HG02763 (cell line): ENCODE measurements around the gene RNF212.
"Not testable (repeated sequence)": the region's sequence is repeated elsewhere in the genome, so short reads cannot be mapped to it uniquely, and the experiment has no call there.

Experiments
- ATAC-seq: cut with Tn5 transposase; IDR thresholded peaks from one replicate; pipeline ENCODE4 v1.9.1; 2021; ENCODE audit warnings: mild to moderate bottlenecking, moderate library complexity; ENCODE audit not compliant: unreplicated experiment

The RNF212 gene

DNA sequence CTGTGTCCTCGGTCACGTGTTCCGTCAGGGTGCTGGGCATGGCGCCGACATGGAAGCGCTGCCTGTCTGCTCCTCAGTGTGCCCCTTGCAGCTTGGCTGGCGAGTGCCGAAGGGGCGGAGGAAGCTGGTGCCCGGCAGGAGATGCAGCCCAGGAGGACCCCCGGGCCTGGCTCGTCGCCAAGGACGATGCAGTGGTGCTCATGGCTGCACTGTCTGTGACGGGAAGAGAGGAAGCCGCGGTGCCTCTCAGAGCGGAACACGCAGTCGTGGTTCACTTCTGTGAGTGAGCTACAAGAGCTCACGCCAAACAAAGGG is 63.8 kb downstream of the RNF212 start:
- ATAC-seq = no peak

DNA sequence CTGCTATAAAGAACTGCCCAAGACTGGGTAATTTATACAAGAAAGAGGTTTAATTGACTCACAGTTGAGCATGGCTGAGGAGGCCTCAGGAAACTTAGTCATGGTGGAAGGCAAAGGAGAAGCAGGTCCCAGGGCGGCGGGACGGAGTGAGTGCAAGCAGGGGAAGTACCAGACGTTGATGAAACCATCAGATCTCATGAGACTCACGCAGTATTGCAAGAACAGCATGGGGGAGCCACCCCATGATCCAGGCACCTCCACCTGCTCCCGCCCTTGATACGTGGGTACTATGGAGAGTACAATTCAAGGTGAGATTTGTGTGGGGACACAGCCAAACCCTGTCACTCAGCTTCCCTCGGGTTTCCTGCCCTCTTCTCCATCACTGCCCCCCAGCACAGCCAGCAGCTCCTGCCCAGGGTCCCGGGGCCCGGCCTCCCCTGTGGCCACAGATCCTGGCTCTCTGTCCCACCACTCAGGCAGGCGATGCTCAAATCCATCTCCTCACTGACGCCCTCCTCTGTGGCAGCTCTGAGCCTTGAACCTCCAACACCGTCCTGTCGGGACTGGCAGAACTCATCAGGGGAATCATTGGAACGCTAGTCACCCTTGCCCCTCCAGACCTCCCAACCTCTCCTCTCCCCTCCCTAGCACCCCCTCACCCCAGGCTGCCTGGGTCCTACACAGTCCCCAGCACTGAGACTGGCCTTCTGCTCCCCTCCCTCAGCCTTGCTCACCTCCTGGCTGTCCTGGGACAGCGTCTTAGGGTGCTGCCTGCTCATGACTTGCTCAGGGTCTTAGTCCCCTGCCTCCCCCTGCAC is 64.4 kb downstream of the RNF212 start:
- ATAC-seq = no peak

DNA sequence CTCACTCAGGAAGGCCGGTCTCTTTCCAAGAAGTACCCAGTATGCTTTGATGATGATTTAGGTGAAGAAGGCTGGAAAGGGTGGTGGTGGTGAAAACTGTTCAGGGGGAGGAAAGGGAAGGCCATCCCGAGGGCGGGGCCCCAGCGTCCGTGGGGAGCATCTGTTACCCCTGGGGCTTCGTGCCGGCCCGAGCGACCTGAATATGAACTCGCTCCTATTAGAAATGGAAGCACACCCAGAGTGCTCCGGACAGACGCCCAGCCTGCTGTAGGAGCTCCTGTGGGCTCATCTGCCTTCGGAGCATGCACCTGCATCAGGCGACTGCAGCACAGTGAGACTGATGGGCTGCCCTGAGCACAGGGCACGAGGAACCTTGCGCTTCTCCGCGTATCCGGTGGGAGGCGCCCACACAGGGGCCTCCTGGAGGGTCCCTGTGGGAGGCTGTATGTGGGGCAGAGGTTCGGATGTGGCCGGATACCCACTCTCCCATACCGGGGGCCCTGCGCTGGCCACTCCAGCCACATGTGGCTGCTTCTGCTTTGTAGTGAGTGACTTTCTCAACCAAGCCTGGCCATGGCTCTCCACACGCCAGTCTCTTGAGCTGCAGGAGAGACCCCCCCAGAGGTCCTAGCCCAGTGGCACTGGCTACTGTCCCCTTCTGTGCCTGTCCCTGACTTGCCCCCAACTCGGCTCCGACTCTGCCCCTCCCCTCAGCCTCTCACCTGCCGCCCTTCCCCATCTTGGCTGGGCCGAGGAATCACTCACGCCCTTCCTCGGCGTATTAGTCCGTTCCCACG is 65.2 kb downstream of the RNF212 start:
- ATAC-seq = no peak

DNA sequence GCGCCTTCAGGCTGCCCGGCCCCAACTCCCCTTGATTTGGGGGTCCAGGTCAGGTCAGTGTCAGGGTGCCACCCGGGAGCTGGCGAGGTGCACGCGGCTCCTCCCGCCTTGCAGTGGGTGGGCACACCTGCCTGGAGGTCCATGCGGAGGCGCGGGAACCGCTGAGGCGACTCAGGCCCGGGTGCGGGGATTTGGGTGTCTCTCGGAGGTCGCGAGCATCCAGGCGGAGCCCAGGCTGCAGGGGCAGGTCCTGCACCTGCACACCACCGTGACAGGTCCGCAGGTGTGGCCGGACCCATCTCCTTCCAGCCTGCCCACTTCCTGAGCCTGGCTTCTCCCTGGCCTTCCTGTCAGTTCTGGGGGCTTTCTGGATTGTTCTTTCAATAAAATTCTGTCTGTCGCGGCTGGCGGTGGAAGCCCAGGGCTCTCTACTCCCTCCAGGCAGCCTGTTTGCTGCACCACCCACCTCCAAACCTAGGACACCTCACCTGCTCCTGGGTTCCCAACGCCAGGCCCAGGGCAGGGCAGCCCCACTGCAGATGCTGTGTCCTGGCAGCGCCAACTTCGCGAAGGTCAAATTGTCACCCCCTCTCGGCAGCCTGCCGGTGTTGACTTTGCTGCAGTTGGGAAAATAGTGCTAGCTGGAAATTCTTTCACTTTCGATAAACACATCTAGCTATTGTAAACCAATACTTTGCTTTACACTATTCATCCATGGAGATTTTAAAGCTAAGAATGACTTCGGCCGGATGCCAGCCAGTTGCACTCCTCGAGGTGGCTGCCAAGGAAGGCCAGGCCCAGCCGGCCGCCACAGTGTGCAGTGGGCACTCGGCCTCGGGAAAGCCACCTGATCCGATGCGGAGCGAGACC is 66.0 kb downstream of the RNF212 start:
- ATAC-seq = no peak

DNA sequence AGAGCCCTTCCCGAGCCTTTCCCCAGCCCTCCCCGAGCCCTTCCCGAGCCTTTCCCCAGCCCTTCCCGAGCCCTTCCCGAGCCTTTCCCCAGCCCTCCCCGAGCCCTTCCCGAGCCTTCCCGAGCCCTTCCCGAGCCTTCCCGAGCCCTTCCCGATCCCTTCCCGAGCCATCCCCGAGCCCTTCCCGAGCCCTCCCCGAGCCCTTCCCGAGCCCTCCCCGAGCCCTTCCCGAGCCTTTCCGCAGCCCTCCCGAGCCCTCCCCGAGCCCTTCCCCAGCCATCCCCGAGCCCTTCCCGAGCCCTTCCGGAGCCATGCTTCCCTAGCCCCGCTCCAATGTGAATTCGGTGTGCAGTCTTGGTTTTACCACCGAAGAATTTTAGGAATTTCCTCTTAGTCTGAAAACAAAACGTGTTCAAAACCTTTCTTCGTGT is 66.8 kb downstream of the RNF212 start:
- ATAC-seq = not testable (repeated sequence)

DNA sequence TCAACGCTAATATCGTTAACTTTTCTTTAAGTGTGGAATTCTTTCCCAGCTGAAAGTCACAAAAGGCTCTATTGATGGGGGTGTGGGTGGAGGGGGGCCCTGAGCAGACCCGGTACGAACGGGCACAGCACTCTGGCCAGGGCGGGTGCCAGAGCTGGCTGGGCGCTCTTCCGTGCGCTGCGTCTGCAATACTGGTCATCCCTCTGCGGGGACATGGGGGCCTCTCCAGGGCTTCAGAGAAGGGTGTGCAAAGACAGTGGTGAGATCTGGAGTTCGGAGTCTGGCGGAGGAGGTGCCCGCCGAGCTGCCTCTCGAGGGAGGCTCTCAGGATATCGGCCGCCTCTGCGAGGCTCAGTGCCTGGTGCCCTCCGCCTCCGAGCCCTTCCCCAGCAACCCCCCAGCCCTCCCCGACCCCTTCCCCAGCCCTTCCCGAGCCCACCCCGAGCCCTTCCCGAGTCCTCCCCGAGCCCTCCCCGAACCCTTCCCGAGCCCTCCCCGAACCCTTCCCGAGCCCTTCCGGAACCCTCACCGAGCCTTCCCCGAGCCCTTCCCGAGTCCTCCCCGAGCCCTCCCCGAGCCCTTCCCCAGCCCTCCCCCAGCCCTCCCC is 67.7 kb downstream of the RNF212 start:
- no peak for ATAC-seq

DNA sequence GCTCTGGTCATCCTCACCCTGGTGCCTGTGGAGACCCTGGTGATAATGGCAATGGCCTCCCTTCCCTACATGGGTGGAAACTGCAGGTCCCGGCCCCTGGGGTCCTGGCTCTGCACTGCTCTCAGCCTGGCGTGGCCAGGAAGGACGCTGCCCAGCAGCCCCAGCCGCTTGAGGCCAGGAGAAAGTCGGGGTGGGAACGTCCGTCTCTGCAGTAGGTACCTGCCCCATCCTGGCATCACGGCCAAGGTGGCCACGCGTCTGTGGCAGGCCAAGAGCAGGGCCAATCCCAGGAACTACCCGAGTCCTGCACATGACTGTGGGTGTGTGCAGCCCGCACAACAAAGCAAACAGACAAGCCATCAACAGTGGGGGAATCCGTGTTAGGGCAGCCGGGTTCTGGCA is 68.2 kb downstream of the RNF212 start:
- no peak for ATAC-seq

DNA sequence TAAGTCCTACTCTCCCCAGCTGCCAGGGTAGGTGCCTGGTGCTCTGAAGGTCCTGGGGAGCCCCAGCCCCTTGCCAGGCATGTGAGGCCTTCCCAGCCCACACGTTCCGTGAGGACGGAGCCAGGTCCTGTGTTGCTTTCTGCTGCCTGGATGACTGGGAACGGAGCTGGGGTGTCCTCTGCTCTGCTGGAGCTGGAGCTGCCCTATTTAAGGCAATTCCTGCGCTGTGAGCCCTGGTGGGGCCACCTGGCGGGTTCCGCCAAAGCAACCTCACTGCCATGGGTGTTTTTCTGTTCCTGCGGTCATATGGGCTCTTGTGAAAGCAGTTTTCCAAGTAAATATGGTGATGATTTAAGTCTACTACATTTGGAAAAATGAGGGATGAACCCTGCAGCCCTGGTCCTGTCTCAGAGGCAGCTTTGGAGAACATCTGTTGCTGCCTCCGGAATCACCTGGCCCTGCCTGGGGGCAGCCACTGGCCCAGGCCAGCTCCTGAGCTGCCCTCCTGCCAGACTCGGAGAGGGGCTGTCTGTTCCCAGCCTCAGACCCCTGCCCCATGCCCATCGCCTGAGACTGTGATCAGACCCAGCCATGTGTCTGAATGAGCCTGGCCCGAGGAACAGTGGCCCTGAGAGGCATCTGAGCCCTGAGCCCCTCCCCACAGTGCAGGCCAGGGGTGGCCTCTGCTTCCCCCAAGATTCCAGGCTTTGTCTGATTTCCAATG is 68.7 kb downstream of the RNF212 start:
- no peak for ATAC-seq

DNA sequence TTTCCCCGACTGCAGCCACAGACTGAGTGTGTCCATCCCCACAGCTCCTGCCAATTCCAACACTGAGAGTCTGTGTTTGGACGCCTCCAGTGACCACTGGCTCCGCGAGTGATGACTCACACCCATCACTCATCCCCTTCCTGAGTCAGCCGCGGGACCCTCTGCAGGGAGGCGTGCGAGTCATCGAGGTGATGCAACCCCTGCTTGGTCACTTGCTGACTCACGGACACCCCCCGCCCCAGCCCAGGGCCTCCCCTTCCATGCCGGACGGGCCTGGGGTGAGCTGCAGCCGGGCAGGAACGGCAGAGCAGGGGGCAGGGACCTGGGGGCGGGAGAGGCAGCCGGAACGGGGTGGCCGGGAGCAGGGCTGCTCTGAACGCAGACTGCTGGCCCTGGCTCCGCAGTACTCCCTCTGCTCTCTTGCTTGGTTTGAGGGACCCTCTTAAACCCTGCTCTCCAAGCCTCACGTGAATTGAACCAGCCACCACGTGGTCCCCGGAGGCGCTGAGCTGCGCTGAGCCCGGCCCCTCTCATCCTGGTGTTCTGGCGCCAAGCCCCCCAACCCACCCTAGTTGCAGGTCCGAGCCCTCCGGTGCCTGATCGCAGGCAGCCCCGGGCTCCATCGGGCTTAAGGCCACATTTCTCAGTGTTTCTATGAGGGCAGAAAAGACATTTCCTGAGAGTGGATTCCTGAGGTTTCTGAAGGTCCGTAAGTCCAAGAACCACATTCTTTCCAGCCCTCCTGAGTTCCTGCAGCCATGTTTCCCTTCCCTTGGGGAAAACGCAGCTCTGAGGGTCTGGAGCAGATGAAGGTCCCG is 69.5 kb downstream of the RNF212 start:
- no peak for ATAC-seq

DNA sequence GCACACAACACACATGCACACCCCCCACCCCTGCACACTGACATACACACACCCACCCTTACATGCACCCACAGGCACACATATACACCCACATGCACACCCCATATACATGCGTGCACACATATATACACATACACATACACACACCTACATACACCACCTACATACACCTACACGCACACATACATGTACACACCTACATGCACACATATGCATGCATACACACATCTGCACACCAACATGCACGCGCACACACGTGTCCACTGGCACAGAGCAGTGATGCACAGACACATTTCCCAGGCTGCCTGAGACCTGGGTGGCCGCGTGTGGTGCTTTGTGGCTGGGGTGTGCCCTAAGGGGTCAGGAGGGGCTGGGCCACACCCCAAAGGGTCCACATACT is 70.2 kb downstream of the RNF212 start:
- ATAC-seq = no peak

DNA sequence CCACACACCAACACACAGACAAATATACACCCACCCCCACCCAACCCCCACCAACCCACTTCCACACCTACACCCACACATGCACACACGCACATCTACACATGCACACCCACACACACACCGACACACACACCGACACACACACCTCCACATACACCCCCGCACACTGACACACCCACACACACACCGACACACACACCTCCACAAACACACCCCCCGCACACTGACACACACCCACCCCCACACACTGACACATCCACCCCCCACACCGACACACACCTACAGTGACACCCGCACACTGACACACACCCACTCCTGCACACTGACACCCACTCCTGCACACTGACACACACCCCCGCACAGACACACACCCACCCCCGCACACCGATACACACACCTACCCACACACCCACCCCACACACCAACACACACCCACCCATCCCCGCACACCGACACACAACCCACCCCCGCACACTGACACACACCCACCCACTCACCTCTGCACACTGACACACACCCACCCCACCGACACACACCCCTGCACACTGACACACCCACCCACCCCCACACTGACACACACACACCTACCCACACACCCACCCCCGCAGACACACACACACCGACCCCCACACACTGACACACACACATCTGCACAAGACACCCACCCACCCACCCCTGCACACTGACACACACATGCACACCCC is 70.9 kb downstream of the RNF212 start:
- ATAC-seq = no peak

DNA sequence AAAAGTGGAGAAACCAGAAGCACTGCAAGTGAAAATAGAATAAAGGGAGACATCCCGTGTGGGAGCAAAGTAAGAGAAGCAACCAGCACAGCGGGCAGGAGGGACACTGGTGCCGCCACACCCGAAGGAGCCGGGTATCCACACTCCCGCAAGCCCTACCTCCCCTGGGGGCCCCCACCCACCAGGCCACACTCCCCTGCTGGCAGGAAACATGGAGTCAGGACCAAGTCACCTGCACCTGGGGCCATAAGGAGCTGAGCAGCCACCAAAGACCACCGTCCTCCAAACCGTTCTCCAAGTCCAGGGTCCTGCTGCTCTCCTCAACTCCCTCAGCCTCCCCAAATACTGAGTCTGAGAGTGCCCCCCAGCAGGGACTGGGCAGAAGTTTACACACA is 71.4 kb downstream of the RNF212 start:
- no peak for ATAC-seq

DNA sequence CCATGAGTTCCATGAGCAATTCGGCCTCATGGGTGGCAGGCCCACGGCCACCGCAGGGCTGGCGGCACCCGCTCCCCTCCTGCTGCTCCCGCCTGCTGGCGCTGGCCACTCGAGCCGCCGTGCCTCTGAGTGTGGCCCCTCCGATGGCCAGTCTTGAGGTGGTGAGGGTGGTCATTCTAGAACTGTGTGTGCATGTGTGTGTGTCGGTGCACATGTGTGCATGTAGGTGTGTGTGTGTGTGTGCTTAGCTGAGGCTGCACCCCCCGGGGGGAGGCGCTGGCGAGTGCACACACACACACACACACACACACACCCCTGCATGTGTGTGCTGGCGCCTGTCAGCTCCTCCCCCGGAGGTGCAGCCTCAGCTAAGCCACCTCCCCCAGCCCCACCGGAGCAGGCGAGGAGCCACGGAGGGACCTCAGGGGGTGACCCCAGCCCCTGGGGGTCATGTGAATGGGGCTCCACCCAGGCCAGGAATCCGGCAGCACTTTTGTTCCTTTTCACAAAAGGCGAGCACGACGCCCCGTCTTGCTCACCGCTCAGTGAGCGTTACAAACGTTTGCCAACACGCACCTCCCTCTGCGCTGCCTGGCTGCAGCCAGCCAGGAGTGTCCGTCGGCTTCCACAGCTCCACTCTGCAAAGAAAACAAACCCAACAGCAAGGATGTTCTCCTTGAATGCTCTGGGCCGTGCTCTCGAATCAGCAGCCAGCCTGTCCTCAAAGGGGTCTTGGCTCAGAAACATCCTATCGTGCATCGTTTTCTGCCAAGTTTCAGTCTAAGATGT is 72.0 kb downstream of the RNF212 start:
- no peak for ATAC-seq

DNA sequence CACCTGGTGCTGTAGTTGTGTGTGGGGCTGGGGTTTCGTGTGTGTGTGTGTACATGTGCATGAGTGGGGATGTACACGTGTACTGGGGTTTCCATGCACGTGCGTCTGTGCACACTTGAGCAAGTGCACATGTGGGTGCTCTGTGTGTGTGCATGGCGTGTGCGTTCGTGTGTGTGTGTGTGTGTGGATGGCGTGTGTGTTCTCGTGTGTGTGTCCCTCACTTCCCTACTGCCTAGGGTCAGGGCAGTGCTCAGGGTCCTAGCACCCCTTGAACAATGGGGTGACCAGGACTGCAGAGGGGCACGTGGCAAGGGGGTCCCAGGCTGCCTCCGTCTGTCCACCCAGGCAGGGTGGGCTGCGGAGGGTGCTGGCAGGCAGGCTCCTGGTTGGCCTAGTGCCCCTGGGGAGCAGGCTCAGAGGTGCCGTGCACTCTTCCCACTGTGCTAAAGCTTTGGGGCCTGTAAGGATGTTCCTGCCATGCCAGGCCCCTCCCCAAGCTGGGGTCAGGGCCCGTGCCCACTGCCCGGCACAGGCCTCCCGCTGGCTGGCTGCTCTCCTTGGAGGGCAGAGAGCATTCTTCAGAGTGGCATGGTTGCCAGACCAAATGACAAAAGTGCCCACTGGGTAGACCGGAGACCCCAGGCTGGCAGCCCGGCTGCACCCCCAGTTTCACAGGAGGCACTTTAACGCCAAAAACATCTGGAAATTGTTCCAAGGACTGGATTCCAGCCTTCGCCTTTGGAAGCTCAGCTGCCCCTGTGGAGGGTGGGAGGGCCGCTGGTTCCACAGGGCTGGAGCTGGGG is 72.8 kb downstream of the RNF212 start:
- no peak for ATAC-seq

DNA sequence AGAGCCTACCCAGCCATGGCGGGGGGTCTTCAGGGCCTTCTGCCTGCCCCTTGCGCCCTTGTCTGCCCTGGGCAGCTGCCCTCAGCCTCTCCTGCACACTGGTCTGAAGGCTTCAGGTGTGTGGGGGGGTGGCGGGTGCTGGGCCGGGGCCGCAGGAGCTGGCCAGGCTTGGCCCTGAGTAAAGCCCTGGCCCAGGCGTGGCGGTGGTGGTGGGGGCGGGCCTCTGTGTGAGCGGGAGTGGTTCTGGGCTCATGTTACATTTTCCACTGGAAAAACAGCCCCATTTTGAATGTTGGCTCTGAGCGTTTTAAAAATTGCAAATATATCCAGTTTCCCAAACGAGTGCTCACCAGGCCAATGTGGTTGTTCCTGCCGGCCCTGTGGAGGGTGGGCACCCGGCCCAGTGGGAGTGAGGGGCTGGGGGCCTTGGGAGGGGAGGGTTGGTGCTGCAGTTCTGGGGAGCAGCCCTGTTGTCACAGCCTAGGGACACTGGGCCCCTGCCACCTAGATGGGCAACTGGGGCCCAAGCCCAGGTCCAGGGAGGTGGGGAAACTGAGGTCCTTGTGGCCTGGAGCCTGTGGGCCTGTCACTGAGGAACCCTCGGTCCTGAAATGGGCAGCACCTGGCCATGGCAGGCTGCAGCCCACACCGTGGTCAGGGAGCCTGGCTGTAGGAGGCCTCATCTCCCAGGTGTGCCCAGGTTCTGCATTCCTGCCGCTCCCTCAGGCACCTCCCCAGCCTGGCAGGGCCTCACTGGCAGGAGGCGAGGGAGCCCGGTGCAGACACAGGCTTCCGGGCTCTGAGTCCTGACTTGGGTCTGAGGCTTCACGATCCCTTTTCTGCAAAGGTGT is 73.6 kb downstream of the RNF212 start:
- ATAC-seq = no peak

DNA sequence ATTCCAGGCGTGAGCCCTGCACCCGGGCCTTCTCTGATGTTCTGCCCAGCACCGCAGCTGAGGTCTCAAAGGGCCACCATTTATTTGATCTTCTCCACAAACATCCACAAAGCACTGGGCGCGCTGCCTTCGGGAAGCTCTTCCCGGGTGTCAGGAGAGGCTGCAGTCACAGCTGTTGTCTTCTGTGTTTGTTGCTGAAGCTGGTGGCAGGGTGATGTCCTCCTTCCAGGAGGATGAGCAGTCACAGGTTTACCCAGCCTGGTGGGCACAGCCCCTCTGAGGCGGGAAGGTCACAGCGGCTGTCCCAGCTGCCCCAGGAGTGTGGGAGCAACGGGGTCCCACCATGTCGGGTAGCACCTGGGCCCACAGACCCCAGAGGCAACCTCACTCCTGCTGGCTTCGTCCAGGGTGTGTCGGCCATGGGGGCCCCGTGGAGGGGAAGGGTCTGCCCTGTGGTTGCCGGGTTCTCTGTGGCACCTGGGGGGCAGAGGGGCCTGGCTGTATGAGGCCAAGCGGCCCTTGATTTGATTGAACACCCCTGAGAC is 74.3 kb downstream of the RNF212 start:
- no peak for ATAC-seq
